SJSA1 (cell line): ENCODE measurements around the gene SLC18A3. TPM values are rescaled to one million over a fixed set of nuclear protein-coding genes. Genes with fewer than 3 reads are reported as not detected.

Source experiments
- DNase-seq, 2 experiments: peaks; one replicate each; pipeline ENCODE4 v3.0.0-alpha.2; 2015 to 2020; ENCODE audit warnings: low spot score in 2 of 2, low read depth in 1 of 2
- H3K27ac ChIP-seq: fragments of 250-450 bp; sonication (Bioruptor Pico); 2 replicates; pipeline ENCODE4 v1.5.1; 2020; ENCODE audit warnings: mild to moderate bottlenecking, moderate library complexity
- H3K27me3 ChIP-seq: fragments of 250-450 bp; sonication (Bioruptor Pico); replicated peaks from 2 replicates; pipeline ENCODE4 v1.5.1; 2020; ENCODE audit warnings: mild to moderate bottlenecking, moderate library complexity
- H3K36me3 ChIP-seq: fragments of 250-450 bp; sonication (Bioruptor Pico); 2 replicates; pipeline ENCODE4 v1.5.1; 2020; ENCODE audit warnings: mild to moderate bottlenecking
- H3K4me1 ChIP-seq: fragments of 250-450 bp; sonication (Bioruptor Pico); replicated peaks from 2 replicates; pipeline ENCODE4 v1.6.1; 2021; ENCODE audit warnings: mild to moderate bottlenecking
- H3K4me3 ChIP-seq: fragments of 250-450 bp; sonication (Bioruptor Pico); 2 replicates; pipeline ENCODE4 v1.5.1; 2020; ENCODE audit warnings: mild to moderate bottlenecking
- H3K9me3 ChIP-seq: fragments of 250-450 bp; sonication (Bioruptor Pico); replicated peaks from 2 replicates; pipeline ENCODE4 v1.5.1; 2020; ENCODE audit warnings: mild to moderate bottlenecking
- total RNA-seq: library from RNA; depleted of rRNA; stranded (reverse); fragments of >200 nt; shearing (Covaris generic); gene quantifications from 2 replicates; pipeline ENCODE4 v1.2.3, GENCODE V29; 2014

The SLC18A3 gene
- total RNA-seq, 1 experiment from 2014 or later: not detected

- no peak for DNase-seq
- H3K27ac ChIP-seq: no peak overlapping the region
- H3K27me3 ChIP-seq: peaks cover 74% of the 10 kb centered on the region
- H3K9me3 ChIP-seq: peaks cover 11% of the 10 kb centered on the region
- 0 out of 2 replicates have a peak, but pooled peaks cover 3% of the 10 kb centered on the region for H3K4me1 ChIP-seq
- H3K36me3 ChIP-seq: no peaks in the 10 kb centered on the region
- no peak overlapping the region for H3K4me3 ChIP-seq
Observed at GRCh38 chr10:49611166-49611815, 1.2 kb downstream of the SLC18A3 start.

DNA sequence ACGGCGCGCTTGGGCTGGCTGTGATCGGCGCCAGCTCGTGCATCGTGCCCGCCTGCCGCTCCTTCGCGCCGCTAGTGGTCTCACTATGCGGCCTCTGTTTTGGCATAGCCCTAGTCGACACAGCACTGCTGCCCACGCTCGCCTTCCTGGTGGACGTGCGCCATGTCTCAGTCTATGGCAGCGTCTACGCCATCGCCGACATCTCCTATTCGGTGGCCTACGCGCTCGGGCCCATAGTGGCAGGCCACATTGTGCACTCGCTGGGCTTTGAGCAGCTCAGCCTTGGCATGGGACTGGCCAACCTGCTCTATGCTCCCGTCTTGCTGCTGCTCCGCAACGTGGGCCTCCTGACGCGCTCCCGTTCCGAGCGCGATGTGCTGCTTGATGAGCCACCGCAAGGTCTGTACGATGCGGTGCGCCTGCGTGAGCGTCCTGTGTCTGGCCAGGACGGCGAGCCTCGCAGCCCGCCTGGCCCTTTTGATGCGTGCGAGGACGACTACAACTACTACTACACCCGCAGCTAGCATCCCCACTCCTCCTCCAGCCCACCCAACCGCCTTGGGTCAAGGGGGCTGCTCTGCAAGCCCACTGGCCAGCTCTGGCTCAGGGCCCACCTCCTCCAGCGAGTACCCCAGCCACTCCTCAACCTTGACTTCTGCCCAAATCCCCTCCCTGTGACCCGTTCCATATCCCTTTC lies 1.9 kb downstream of the SLC18A3 start:
- DNase-seq: no peak
- no peak overlapping the region for H3K27ac ChIP-seq
- peaks cover 11% of the 10 kb centered on the region for H3K9me3 ChIP-seq
- H3K27me3 ChIP-seq: peaks cover 80% of the 10 kb centered on the region
- H3K36me3 ChIP-seq: no peaks in the 10 kb centered on the region
- H3K4me1 ChIP-seq: 0 out of 2 replicates have a peak, but pooled peaks cover 3% of the 10 kb centered on the region
- H3K4me3 ChIP-seq: no peak overlapping the region

DNA sequence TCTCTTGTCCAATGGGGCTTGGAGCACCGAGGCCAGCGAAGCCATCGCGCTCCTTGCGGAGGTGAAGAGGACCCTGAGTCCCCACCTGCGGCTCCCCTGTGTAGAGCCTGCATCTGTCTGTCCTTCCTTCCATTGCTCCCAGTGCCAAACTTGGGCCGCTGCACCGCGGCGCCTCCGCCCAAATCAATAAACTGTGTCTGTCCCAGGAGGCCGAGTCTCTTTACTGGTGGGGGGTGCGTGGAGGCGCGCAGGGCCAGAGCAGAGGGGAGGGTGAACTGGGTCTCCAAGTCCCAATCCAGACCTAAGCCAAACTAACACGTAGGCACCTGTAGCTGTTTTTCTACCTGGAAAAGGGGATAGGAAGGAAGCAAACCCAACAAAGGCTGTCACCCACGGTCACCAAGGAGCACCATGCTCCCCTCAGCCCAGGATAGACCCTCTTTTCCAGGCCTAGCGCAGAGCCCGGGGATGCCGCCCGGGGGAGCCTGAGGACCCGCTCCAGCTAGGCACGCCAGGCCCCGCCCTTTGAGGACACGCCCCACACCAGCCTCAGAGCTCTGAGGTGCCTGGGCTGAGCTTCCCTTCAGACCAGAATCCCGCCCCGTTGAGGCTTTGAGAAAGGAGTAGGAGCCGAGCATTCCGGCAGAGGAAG lies 2.5 kb downstream of the SLC18A3 start:
- DNase-seq: no peak
- H3K4me3 ChIP-seq: no peak overlapping the region
- H3K4me1 ChIP-seq: 0 out of 2 replicates have a peak, but pooled peaks cover 3% of the 10 kb centered on the region
- no peak overlapping the region for H3K27ac ChIP-seq
- H3K36me3 ChIP-seq: no peaks in the 10 kb centered on the region
- peaks cover 11% of the 10 kb centered on the region for H3K9me3 ChIP-seq
- H3K27me3 ChIP-seq: peaks cover 80% of the 10 kb centered on the region

GRCh38 chr10:49613165-49613881 lies 3.2 kb downstream of the SLC18A3 start:
- Histone ChIP-seq H3K4me3 (no peak overlapping the region), H3K27ac (no peak overlapping the region), H3K27me3 (peaks cover 81% of the 10 kb centered on the region), H3K9me3 (peaks cover 11% of the 10 kb centered on the region), H3K4me1 (0 out of 2 replicates have a peak, but pooled peaks cover 3% of the 10 kb centered on the region), H3K36me3 (no peaks in the 10 kb centered on the region)
- no peak for DNase-seq

DNA sequence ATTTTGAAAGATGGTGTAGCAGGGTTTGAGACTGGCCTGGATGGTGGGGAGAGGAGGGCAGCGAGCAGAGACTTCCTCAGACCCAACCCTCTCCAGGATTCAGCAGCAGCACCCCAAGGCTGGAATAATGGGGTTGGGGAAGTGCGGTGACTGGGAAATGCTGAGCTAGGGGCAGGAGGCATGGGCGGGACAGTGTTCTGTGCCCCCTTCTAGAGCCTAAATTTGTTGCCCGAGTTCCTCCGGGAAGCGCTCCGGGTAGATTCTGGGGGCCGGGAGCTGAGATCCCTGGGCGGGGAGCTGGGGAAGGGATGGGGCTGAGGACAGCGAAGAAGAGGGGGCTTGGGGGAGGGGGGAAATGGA lies 3.8 kb downstream of the SLC18A3 start, which contains the start of gene CHAT:
Gene CHAT, plus strand, starts transcription at position 156 of the 360 bp plus-strand sequence. Its CDS starts 153 bp downstream, at position 309.
- Histone ChIP-seq H3K4me1 (0 out of 2 replicates have a peak, but pooled peaks cover 3% of the 10 kb centered on the region), H3K27me3 (peaks cover 81% of the 10 kb centered on the region), H3K27ac (no peak within 1 kb of the TSS), H3K4me3 (no peak within 1 kb of the TSS), H3K36me3 (no peaks in the 10 kb centered on the region), H3K9me3 (peaks cover 11% of the 10 kb centered on the region)
- no peak for DNase-seq

GRCh38 chr10:49614242-49615198 lies 4.4 kb downstream of the SLC18A3 start:
- Histone ChIP-seq H3K27me3 (peaks cover 80% of the 10 kb centered on the region), H3K4me1 (0 out of 2 replicates have a peak, but pooled peaks cover 3% of the 10 kb centered on the region), H3K9me3 (peaks cover 11% of the 10 kb centered on the region), H3K36me3 (no peaks in the 10 kb centered on the region), H3K4me3 (no peak overlapping the region), H3K27ac (no peak overlapping the region)
- DNase-seq: no peak

DNA sequence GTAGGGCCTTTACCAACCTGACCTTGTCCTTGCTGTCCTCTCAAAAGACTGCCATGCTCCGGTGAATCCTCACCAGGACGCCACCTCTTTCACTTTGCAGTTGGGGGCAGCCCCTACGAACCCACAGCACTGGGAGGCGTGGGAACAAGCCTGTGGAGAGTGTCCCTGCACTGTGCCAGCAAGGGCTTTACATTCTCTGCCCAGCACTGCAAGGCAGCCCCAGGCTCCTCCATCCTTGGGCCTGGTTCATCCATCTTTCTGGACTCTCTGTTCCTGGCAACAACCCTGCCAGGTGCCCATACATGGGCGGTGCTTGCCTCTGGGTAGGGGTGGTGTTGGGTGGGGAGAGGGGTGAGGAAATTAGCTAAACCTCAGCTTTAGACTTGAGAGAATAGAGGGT lies 5.1 kb downstream of the SLC18A3 start:
- Histone ChIP-seq H3K27me3 (peaks cover 80% of the 10 kb centered on the region), H3K4me3 (no peak overlapping the region), H3K36me3 (no peaks in the 10 kb centered on the region), H3K4me1 (0 out of 2 replicates have a peak, but pooled peaks cover 3% of the 10 kb centered on the region), H3K9me3 (peaks cover 11% of the 10 kb centered on the region), H3K27ac (no peak overlapping the region)
- DNase-seq: no peak

DNA sequence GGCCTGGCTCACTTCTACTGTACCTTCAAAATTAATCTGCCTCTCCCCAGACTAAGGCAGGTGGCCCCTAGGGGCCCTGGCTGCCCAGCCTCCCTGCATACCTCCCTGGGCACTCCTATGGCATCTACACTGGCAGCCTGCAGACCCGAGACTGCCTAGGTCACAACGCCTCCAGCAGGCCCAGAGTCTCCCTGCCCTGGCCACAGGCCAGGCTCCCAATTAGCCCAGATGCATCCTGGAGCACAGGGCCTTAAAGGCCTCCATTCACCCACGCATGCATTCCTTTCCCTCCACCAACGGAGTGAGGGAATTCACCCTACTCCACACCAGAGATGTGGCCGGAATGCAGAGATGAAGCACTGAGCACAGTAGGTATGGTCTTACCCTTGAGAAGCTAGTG lies 5.6 kb downstream of the SLC18A3 start:
- Histone ChIP-seq H3K4me1 (no peaks in the 10 kb centered on the region), H3K4me3 (no peak overlapping the region), H3K27me3 (peaks cover 75% of the 10 kb centered on the region), H3K27ac (no peak overlapping the region), H3K9me3 (peaks cover 10% of the 10 kb centered on the region), H3K36me3 (no peaks in the 10 kb centered on the region)
- no peak for DNase-seq

GRCh38 chr10:49616421-49617101 lies 6.5 kb downstream of the SLC18A3 start:
- DNase-seq: no peak
- Histone ChIP-seq H3K4me3 (no peak overlapping the region), H3K27ac (no peak overlapping the region), H3K36me3 (no peaks in the 10 kb centered on the region), H3K4me1 (no peaks in the 10 kb centered on the region), H3K27me3 (peaks cover 67% of the 10 kb centered on the region), H3K9me3 (0 out of 2 replicates have a peak, but pooled peaks cover 3% of the 10 kb centered on the region)

DNA sequence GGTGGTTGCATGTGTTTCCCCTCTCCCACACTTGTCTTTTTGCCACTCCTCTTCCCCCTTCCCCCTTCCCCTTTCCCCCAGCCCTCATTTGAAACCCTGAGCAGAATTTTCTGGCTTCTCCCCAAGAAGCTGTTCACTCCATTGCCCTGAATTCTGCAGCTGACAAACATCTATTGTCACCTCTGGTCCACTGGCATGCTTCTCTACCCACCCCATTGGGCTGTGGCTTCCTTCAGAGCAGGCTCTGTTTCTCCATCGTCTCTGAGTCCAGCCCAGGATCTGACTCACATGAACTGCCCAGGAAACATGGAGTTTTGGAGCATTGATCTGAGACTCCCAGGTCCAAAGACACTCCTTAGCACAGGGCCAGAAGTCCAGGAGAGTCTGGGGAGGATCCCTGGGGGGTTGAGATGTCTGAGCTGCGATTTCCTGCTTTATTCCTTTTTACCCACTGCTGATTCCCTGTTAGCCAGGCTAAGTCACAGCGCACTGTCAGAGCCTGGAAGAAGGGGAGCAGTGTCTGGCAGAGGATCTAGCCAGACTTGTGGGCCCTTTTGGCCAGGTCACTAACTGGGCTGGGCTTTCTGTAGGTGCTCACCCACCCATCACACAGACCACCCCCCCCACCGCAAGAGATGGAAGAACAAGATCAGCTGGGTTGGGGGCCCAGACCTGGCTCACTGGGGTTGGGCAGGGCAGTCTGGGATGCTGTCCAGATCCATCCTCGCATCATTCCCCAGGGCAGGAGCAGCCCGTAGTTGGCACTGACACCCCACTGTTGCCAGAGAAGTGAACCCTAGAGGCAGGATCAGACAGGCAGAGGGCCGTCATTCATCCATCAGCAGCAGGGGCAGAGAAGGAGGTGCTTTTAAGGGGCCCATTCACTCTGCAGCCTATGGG lies 7.3 kb downstream of the SLC18A3 start:
- no peaks in the 10 kb centered on the region for H3K36me3 ChIP-seq
- H3K27me3 ChIP-seq: peaks cover 59% of the 10 kb centered on the region
- H3K4me1 ChIP-seq: no peaks in the 10 kb centered on the region
- H3K4me3 ChIP-seq: no peak overlapping the region
- no peak for DNase-seq
- no peaks in the 10 kb centered on the region for H3K9me3 ChIP-seq
- no peak overlapping the region for H3K27ac ChIP-seq

DNA sequence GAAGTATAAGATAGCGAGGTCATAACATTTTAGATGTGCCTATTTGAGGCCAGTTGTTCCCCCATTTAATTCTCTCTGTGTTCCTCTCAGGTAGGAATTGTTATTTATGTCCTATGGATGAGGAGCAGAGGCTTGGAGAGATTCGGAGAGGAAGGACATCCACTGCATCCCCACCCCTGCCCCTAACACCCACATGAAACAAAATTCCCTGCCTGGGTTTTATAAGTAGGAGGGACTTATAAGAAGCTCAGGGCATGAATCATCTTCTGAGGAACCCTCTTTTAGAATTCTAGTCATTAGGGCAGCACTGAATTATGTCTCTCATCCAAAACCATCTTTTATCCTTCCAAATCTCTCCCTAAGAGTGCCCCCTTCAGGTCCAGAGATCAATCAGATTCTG lies 8.7 kb downstream of the SLC18A3 start:
- H3K4me3 ChIP-seq: no peak overlapping the region
- H3K4me1 ChIP-seq: no peaks in the 10 kb centered on the region
- no peaks in the 10 kb centered on the region for H3K9me3 ChIP-seq
- H3K36me3 ChIP-seq: no peaks in the 10 kb centered on the region
- peaks cover 44% of the 10 kb centered on the region for H3K27me3 ChIP-seq
- H3K27ac ChIP-seq: no peak overlapping the region
- DNase-seq: no peak
